NK-92 treated with Interleukin-12 subunit alpha and Interleukin-12 subunit beta, amount 100 ng/mL, for 24 hours (cell line): ENCODE data around the gene BIK.
"Not testable (repeated sequence)": the region's sequence is repeated elsewhere in the genome, so short reads cannot be mapped to it uniquely, and the experiment has no call there.

Experiments used
- DNase-seq: peaks from one replicate; lab custom pipeline; 2025; lab: John Stamatoyannopoulos, UW

BIK gene

GRCh38 chr22:43104950-43105349, 5.6 kb upstream of the BIK start:
- not testable (repeated sequence) for DNase-seq

GRCh38 chr22:43106302-43106701, 4.2 kb upstream of the BIK start:
- DNase-seq: no peak

- no peak for DNase-seq
Observed at GRCh38 chr22:43109511-43109910, 1.0 kb upstream of the BIK start.

GRCh38 chr22:43109921-43110443, 568 bp upstream of the BIK start:
- DNase-seq: peak; percentile 37

GRCh38 chr22:43110927-43111623, 525 bp downstream of the BIK start:
- no peak for DNase-seq

DNA sequence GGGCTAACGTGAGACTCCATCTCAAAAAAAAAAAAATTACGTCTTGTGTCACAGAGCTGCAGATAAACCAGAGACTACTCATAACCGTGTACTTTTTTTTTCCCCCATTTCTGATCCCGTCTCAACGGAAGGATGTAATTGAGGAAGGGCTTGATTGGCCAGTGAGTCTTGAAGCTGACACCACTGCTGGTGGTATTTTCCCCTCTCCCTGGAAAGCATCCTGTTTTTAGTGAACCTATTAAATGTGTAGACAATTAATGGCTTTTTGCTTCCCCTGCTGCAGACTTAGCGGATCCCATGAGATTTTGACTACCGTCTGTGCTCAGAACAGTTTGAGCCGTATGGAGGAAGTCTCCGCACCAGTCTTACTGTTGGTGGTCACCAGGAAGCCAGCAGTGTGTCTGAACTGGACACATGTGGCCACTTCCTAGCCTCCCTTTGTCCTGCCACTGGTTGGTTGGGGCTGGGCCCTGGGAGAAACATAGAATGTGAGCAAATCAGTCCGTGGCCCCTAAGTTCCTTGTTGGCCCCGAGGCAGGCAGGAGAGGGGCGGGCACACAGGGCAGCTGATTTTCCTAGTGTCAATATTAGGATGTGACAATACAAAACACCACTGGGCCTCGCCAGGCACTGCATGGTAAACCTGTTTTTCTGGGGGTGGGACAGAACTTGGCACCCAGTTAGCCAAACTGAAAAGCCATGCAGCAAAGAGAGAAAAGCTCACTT, 3.1 kb downstream of the BIK start:
- no peak for DNase-seq

DNA sequence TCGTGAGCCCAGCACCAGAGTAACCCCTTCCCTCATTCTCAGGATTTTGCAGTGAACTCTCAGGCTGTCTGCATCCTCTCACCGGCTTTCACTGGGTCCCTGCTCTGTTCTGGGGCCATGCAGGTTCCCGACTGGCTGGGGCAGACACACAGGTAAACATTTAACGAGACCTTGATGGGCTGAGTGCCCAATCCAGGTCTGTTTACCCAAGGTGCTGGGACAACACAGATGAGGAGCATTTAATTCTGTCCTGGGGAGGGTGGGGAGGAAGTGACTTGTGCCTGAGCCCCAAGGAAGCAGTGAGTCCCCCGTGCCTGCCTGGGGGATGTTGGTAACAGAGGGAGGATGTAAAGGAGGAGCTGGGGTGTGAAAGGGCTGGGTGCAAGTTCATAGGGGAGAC, 4.4 kb downstream of the BIK start:
- no peak for DNase-seq

DNA sequence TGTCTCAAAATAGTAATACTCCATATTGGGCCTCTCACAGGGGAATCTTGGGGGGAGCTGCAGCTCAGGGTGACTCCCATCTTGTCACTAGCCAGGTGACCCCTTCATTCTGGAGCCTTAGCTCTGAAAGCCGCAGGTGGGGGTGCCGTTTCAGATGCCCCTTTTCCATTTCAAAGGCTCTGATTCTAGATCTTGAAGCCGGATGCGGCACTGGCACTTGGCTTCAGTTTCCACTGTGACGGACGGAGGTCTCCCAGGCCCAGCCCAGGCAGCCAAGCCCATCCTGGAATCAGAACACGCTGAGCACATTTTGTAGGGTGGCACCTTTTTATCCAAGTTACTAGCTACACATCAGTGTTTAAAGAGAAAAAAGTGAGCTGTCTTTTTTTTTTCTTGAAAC, 6.4 kb downstream of the BIK start:
- DNase-seq: no peak

GRCh38 chr22:43118024-43118849, 7.7 kb downstream of the BIK start:
- DNase-seq: no peak

DNA sequence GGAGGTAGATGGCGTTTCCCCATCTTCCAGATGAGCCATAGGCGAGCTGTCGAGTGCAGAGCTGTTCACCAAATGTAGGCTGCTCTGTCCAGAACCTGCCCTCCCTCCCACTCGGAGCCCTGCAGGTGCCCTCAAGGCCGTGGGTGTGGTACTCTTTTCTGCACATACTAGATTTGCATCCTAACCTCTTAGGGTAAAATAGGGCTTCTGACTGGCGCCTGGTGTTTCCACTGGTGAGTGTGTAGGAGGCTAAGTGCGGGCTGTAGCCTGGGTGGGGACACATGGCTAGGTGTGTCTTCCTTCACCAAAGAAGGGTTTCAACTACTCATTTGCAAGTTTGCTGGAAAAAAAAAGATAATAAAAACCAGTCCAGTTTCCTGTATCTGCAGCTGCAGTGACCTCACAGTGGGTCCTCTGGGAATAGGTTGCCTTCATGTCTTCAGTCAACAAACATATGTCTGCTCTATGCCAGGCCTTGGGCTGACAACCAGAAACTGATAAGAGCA, 8.5 kb downstream of the BIK start:
- no peak for DNase-seq

DNA sequence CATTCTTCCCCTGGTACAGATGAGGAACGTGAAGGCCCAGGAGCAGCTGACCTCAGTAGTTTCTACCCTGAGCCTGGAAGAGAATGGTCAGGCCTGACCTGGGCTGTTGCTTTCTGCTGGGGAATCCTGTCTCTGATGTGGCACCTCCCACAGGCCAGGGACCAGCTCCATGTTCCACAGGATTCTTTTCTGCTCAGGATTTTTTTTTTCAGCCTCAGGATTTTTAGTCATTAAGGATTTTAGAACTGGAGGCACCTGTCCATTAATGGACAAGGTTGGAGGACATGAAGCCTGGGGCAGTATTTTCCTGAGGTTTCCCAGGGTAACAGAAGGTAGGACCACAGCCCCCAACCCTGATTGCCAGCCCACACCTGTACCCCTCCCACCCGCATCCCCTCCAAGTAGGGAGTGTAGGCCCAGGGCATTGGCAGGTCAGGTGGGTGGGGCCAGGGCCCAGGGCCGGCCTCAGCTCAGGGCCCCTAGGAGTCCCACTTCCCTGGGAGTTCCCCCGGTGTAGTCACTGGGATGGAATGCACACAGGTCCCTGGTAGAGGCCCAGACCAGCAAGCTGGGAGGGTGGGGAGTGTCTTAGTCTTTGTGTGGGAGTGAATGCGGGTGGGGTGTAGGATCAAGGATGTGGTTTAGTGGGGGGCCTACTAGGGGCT, 16.1 kb downstream of the BIK start:
- DNase-seq: no peak

DNA sequence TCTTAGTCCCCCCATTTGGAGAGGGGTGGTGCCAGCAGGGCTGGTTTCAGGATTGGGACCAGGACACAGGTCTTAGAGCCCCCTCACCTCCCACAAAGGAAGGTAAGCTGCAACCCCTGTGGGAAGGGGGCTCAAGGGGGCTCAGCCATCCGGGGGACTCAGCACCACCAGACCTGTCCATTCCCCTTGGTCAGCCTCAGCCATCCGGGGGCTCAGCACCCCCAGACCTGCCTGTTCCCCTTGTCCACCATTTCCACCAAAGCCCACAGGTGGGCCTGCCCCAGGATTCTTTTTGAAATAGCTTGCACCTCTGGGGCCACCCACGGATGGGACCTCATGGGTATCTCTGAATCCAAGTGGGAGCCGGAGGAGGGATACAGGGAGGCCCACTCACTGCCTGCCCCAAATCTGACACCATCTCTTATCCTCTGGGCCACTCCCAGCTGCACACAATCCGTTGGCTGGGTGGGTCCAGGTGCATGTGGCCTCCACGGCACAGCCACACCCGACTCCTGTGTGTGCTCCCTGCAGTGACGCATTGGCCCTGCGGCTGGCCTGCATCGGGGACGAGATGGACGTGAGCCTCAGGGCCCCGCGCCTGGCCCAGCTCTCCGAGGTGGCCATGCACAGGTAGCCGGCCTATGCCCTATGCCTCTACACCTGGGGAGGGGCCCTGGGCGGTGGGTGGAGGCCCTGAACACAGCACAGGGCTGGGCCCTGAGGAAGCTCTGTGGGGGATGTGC, 16.8 kb downstream of the BIK start:
- DNase-seq: no peak

DNA sequence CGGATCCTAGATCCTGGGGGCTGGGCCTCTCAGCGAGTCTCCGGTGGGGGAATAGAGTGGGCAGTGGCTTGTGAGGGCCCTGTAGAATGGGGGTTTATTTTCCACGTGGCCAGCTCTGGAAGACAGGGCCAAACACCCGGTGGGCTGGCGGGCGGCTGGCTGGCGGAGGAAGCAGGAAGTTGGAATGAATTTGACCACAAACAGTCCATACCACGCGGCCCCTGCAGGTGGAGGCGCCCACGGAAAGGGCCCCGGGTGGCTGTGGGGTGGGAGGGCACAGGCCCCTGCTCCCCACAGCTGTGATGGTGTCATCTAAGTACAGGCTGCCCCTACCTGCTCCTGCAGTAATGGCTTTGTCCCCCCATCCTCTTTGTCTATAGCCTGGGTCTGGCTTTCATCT, 17.6 kb downstream of the BIK start:
- no peak for DNase-seq

DNA sequence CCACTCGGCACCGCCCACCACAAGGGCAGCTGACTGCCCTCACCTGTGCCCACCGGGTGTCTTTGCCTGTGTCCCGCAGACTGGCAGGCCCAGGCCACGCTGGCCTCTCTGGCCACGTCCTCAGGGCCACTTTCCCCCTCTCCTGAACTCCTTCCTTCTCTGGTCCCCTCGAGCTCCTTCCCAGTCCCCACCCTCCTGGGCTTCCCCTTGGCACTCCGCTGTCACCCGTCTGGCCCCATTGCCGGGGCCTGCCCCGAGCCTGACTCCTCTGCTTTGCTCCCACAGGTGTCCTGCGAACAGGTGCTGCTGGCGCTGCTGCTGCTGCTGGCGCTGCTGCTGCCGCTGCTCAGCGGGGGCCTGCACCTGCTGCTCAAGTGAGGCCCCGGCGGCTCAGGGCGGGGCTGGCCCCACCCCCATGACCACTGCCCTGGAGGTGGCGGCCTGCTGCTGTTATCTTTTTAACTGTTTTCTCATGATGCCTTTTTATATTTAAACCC, 18.4 kb downstream of the BIK start:
- no peak for DNase-seq

- DNase-seq: no peak
Observed at GRCh38 chr22:43129426-43130425, 19.2 kb downstream of the BIK start.

DNA sequence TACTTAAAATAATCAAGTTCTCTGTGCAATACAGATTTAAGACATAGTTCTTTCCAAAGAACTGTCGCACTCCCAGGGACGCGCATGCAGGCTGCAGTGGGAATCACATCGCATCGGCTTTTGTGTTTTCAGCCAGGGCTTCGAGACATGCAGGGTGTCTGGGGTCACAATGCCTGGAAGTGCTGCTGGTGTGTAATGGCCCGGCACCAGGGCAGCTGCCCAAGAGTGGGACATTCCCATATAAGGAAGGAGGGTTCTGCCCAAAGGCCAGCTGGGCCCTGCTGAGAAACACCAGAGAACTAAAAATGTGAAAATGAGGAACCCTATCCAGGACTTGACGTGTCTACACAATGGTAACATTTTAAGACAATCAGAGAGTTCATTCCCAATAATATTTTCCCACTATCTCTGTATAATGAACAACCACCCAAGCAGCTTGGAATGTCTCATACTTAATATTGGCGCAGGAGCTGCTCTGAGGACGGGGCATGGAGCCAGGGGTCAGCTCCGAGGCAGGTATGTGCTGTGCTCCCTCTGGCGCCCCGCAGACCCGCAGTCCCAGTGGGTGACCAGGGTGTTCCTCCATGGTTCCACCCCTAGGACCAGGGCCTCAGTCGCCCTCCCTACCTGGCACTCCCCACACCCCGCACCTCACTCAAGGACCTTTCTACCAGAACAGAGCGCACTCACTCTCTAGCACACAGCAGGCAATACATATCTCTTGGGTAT, 21.4 kb downstream of the BIK start:
- no peak for DNase-seq

DNA sequence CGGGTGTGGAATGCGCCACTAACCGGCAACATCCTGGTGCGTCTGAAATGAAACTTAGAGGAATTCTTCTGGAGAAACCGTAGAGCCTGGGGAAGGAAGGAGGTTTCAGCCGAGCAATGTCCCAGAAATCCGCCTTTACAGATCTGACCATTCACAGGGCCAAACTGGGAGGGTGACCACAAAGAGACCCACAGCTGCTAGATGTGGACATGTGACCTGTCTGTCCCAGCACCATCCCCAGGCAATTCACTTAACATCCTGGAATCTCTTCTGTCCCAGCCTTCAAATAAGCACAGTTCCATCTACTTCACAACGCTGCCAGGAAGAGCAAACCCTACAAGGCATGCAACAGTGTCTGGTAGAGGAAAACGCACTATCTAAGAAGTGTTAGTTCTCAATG, 22.9 kb downstream of the BIK start:
- DNase-seq: no peak

- no peak for DNase-seq
Observed at GRCh38 chr22:43134553-43134952, 24.0 kb downstream of the BIK start.

DNA sequence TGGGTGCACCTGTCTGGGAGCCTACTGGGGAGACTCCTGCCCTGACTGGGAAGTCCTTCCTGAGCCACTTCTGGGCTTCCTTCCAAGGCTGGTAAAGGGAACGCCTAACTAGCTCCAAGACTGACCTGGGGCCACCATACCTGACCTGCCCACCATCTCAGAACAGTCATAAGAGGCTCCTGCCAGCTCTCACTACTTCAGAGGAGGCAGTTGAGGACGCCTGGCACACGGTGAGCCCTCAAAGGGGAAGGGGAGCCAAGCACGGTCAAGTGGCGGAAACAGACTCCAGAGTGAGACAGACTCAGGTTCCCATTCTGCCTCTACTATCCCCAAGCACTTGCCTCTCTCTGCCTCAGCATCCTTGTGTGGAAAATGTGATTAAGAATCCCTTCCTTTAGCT, 25.0 kb downstream of the BIK start:
- no peak for DNase-seq
